GM13977 (cell line): ENCODE results near the gene TRIM7.

ENCODE experiments used
- DNase-seq: peaks from one replicate; pipeline ENCODE4 v3.0.0; 2012; ENCODE audit warnings: low spot score
- CTCF ChIP-seq: IDR thresholded peaks from 2 replicates; pipeline ENCODE4 v1.5.1; 2012; ENCODE audit warnings: mild to moderate bottlenecking, control low read depth; ENCODE audit not compliant: insufficient read depth; ENCODE audit errors: extremely low read depth, missing control alignments
- in situ Hi-C: fragments of 300-500 bp; cut with MboI; formaldehyde crosslinking; loops from one replicate; pipeline ENCODE4 v1.12.0; 2022; ENCODE audit warnings: low sequenced_read_pairs, low pct_unique_long_range_greater_than_20kb, mixed read lengths, inconsistent platforms; ENCODE audit not compliant: unreplicated experiment

The TRIM7 gene

GRCh38 chr5:181223058-181223728 lies 18.2 kb upstream of the TRIM7 start, which contains the start of gene TRIM41:
Gene TRIM41 (plus strand): TSS chr5:181223281. CDS start chr5:181224000, 719 bp downstream.
- TF ChIP-seq CTCF = no peak
- peak; percentile 91 for DNase-seq
- in situ Hi-C loops = no loop called here

GRCh38 chr5:181222630-181223057 lies 17.6 kb upstream of the TRIM7 start:
- no peak for TF ChIP-seq CTCF
- in situ Hi-C loops = no loop called here
- no peak for DNase-seq

GRCh38 chr5:181221792-181222629 lies 17.0 kb upstream of the TRIM7 start:
- in situ Hi-C loops = no loop called here
- TF ChIP-seq CTCF = no peak
- DNase-seq = peak; percentile 78

GRCh38 chr5:181221105-181221791 lies 16.3 kb upstream of the TRIM7 start:
- DNase-seq = no peak
- in situ Hi-C loops = no loop called here
- no peak for TF ChIP-seq CTCF

GRCh38 chr5:181220178-181220515 lies 15.2 kb upstream of the TRIM7 start:
- in situ Hi-C loops = no loop called here
- DNase-seq = no peak
- no peak for TF ChIP-seq CTCF
